GM19395 (cell line): ENCODE results near the gene SLC25A24.
"Not testable (repeated sequence)": the region's sequence is repeated elsewhere in the genome, so short reads cannot be mapped to it uniquely, and the experiment has no call there.

Experiments
- ATAC-seq: cut with Tn5 transposase; IDR thresholded peaks from one replicate; pipeline ENCODE4 v1.9.1; 2021; ENCODE audit warnings: mild to moderate bottlenecking, moderate library complexity; ENCODE audit not compliant: unreplicated experiment

SLC25A24 gene

GRCh38 chr1:108199201-108199691 lies 897 bp downstream of the SLC25A24 start:
- ATAC-seq, result no peak

DNA sequence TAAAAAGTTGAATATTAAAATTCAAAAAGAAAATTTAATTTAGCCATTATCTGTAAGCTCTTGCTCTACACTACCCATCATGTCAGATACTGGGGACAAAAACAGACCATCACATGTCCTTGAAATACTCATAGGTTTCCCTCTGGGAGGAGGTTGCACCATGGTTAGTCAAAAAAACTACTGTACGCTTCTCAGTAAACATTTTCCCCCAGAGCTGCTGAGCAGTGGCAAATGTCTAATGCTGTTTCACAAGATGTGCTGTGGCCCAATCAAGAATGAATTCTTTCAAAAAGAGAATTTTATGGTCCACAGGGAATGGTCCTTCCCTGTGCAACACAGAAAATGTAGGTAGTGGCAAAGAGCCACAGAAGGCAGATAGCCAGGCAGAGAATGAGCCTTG lies 6.1 kb downstream of the SLC25A24 start:
- ATAC-seq, result no peak

DNA sequence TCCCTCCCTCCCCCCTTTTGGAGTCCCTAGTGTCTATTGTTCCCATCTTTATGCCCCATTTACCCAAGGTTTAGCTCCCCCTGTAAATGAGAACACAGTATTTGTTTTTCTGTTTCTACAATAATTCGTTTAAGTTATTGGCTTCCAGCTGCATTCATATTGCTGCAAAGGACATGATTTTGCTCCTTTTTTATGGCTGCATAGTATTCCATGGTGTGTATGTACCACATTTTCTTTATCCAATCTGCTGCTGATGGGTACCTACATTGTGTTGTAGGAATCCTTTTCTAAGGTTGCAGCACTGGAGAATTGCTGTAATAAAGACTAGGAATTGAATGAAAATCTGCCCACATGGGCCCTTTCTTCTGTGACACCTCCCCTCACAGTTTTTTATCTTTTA lies 6.8 kb downstream of the SLC25A24 start:
- no peak for ATAC-seq

GRCh38 chr1:108192581-108192980 lies 7.6 kb downstream of the SLC25A24 start:
- no peak for ATAC-seq

GRCh38 chr1:108190686-108191416 lies 9.3 kb downstream of the SLC25A24 start:
- no peak for ATAC-seq

- no peak for ATAC-seq
Measured at GRCh38 chr1:108190001-108190634, 10.0 kb downstream of the SLC25A24 start.

DNA sequence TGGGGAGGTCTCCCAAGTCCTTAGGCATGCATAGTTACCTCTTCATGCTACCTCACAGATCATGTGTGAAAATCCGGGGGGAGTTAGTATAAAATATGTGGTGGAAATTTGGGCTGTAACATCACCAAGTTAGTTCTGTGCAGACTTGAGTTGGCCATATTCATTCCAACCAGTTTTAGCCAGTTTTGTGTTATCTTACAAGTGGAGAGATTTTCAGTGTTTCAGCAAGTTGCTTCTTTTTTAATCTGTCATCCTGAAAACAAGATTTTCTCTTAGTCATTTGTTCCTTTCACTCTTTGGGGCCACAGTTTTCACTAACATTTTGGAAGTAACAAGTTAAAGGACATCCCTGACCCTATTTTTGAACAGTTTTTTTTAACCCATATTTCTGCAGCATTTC lies 11.3 kb downstream of the SLC25A24 start:
- no peak for ATAC-seq

- ATAC-seq, result no peak
Measured at GRCh38 chr1:108182959-108183700, 17.0 kb downstream of the SLC25A24 start.

- ATAC-seq, result no peak
Measured at GRCh38 chr1:108179018-108179417, 21.1 kb downstream of the SLC25A24 start.

DNA sequence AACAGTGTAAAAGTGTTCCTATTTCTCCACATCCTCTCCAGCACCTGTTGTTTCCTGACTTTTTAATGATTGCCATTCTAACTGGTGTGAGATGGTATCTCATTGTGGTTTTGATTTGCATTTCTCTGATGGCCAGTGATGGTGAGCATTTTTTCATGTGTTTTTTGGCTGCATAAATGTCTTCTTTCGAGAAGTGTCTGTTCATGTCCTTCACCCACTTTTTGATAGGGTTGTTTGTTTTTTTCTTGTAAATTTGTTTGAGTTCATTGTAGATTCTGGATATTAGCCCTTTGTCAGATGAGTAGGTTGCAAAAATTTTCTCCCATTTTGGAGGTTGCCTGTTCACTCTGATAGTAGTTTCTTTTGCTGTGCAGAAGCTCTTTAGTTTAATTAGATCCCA lies 37.7 kb downstream of the SLC25A24 start:
- not testable (repeated sequence) for ATAC-seq

GRCh38 chr1:108159951-108160350 lies 40.2 kb downstream of the SLC25A24 start:
- ATAC-seq, result not testable (repeated sequence)

DNA sequence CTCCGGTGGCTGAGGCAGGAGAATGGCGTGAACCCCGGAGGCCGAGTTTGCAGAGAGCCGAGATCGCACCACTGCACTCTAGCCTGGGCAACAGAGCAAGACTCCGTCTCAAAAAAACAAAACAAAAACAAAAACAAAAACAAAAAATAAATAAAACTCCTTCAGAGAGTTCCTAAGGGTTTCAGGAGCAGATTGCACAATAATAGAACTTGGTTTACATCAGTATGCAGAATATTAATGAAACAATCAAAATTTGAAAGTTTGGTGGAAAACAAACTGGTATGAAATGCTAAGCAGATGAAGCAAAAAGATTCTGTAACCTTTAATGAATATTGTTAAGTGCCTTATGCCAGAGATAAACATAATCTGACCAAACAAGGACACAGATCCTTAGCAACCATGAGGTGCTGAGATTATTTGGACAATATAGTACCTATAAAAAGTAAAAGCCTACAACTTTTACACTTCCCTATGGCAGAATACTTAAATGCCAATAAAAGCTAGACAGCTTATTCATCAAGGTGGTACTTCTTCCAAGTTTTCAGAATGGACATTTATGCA lies 41.2 kb downstream of the SLC25A24 start:
- no peak for ATAC-seq

GRCh38 chr1:108154314-108154713 lies 45.8 kb downstream of the SLC25A24 start:
- ATAC-seq, result no peak

GRCh38 chr1:108152782-108153222 lies 47.3 kb downstream of the SLC25A24 start:
- ATAC-seq, result no peak

- no peak for ATAC-seq
Measured at GRCh38 chr1:108151548-108151947, 48.6 kb downstream of the SLC25A24 start.

DNA sequence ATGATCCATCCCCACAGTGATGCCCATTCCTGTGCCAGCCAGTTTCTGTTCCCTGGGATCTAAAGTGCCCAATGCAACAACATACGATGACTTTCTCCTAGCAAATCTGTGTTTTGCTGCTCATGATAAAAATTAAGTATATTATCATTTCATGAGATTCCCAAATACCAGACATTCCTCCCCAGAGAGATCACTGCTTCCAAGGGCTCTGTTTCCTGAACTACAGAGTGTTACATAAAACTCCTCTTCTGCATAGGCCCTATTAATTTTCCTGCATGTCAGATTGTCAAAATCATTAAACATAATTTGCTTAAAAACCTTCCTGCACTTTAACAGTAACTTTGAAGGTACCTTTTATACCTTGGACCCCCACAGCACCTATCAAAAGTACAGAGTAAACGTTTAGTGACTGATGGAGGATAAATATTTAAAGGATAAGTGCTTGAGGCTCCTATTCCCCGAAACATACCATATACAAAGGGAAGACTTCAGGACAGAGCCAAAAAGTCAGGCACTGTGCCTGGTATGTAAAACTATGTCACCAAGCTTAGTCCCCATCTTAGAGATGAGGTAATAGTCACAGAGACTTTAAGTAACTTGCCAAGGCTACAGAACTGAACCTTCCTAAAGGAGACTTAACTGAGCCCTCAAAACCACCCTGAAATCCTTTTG lies 50.2 kb downstream of the SLC25A24 start:
- ATAC-seq, result no peak

DNA sequence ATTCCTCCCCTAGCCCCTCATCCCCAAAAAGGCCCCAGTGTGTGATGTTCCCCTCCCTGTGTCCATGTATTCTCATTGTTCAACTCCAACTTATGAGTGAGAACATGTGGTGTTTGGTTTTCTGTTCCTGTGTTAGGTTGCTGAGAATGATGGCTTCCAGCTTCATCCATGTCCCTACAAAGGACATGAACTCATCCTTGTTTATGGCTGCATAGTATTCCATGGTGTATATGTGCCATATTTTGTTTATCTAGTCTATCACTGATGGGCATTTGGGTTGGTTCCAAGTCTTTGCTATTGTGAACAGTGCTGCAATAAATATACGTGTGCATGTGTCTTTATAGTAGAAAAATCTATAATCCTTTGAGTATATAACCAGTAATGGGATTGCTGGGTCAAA lies 55.6 kb downstream of the SLC25A24 start:
- not testable (repeated sequence) for ATAC-seq

DNA sequence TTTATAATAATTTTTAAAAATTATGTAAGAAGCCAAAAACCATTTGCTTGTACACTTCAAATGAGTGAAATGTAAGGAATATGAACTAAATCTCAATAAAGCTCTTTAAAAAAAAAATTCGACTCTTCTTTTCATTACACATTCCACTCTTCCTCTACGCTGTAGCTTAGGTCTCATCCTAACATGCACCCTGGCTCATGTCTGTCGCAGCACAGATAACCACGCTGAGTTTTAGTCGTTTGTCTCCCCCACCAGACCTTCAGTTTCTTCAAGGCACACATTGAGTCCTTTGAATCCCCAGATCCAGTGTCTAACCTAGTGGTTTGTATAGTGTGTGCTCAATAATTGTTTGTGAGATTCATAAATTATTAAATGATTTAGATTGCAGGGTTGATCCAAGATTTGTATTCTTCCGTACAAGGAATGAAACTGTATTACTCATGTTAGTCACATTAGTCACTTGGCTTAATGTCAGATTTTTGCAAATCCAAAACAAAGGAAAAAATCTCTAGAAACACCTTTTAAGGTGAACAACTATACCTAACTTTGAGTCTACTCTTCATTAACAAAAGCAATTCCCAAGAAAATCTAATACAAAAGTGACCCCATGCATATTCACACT lies 57.3 kb downstream of the SLC25A24 start:
- ATAC-seq, result no peak

DNA sequence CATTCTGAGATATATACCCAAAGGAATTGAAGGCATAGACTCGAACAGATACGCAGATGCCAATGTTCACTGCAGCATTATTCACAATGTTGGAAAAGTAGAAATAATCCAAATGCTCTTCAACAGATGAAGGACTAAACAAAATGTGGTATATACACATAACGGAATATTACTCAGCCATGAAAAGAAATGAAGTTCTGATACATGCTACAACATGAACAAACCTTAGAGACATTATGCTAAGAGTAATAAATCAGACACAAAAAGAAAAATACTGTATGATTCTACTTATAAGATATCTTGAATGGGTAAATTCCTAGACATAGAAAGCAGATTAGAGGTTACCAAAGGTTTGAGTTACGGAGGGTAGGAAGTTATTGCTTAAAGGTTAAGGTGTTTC lies 57.9 kb downstream of the SLC25A24 start:
- ATAC-seq, result no peak

- no peak for ATAC-seq
Measured at GRCh38 chr1:108141621-108142020, 58.5 kb downstream of the SLC25A24 start.
